CD1c-positive myeloid dendritic cell (primary cell): ENCODE measurements around the gene CCDC18.

Source experiments
- DNase-seq: peaks from one replicate; pipeline ENCODE4 v3.0.0-alpha.2; 2016; ENCODE audit errors: extremely low spot score

CCDC18 gene

GRCh38 chr1:93302078-93302477 is 121.6 kb downstream of the CCDC18 start:
- DNase-seq = no peak

- peak; percentile 84 for DNase-seq
Observed at GRCh38 chr1:93304716-93305138, 124.2 kb downstream of the CCDC18 start.

- no peak for DNase-seq
Observed at GRCh38 chr1:93306920-93307319, 126.4 kb downstream of the CCDC18 start.

- DNase-seq = no peak
Observed at GRCh38 chr1:93313026-93313425, 132.5 kb downstream of the CCDC18 start.

- peak; percentile 88 for DNase-seq
Observed at GRCh38 chr1:93317207-93317606, 136.7 kb downstream of the CCDC18 start.

GRCh38 chr1:93317943-93318342 is 137.4 kb downstream of the CCDC18 start:
- no peak for DNase-seq

- no peak for DNase-seq
Observed at GRCh38 chr1:93321720-93322119, 141.2 kb downstream of the CCDC18 start.

- no peak for DNase-seq
Observed at GRCh38 chr1:93322349-93322748, 141.8 kb downstream of the CCDC18 start.

GRCh38 chr1:93323185-93323820 is 142.8 kb downstream of the CCDC18 start:
- no peak for DNase-seq

GRCh38 chr1:93324486-93325464 is 144.3 kb downstream of the CCDC18 start:
- DNase-seq = no peak
